HG03439 (cell line): ENCODE measurements around the gene GRHPR.
"Not testable (repeated sequence)": the region's sequence is repeated elsewhere in the genome, so short reads cannot be mapped to it uniquely, and the experiment has no call there.

Experiments
- ATAC-seq: cut with Tn5 transposase; IDR thresholded peaks from one replicate; pipeline ENCODE4 v1.9.1; 2021; ENCODE audit warnings: mild to moderate bottlenecking, moderate library complexity; ENCODE audit not compliant: unreplicated experiment

Gene GRHPR

DNA sequence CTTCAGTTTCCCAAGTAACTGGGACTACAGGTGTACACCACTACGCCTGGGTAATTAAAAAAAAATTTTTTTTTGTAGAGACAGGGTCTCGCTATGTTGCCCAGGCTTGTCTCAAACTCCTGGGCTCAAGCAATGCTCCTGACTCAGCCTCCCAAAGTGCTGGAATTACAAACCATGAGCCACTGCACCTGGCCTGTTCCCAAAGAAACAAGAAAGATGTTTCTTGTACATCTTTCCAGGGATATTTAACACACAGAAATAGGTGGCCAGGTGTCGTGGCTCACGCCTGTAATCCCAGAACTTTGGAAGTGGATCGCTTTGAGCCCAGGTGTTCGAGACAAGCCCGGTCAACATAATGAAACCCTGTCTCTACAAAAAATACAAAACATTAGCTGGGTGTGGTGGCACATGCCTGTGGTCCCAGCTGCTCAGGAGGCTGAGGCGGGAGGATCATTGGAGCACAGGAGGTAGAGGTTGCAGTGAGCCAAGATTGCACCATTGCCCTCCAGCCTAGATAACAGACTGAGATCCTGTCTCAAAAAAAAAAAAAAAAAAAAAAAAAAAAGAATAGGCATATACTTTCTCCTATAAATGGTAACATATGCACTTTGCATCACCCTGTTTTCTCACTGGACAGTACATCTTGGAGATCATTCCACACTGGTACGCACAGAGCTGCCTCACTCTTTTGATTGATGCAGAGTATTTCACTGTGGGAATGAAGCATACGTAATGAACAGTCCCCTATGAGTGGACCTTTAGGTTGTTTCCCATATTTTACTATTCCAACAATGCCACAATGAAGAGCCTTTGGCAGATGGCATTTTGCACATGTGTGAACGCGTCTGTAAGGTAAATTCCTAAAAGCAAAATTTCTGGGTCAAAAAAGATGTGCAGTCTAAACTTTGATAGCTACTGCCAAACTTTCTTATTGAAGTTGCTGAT lies 2.0 kb upstream of the GRHPR start:
- ATAC-seq, result no peak

- no peak for ATAC-seq
Measured at GRCh38 chr9:37421914-37422288, 595 bp upstream of the GRHPR start.

DNA sequence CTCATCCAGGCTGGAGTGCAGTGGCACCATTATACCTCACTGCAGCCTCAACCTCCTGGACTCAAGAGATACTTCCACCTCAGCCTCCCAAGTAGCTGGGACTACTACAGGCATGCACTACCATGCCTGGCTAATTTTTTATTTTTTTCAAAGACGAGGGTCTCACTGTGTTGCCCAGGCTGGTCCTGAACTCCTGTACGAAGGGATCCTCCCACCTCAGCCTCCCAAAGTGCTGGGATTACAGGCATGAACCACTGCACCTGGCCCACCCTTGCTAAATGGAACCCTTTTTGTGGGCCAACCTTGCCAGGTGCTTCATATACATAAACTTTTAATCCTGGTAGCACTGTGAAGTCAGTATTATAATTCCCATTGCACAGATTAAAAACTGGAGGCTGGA lies 1.0 kb downstream of the GRHPR start:
- ATAC-seq, result no peak

DNA sequence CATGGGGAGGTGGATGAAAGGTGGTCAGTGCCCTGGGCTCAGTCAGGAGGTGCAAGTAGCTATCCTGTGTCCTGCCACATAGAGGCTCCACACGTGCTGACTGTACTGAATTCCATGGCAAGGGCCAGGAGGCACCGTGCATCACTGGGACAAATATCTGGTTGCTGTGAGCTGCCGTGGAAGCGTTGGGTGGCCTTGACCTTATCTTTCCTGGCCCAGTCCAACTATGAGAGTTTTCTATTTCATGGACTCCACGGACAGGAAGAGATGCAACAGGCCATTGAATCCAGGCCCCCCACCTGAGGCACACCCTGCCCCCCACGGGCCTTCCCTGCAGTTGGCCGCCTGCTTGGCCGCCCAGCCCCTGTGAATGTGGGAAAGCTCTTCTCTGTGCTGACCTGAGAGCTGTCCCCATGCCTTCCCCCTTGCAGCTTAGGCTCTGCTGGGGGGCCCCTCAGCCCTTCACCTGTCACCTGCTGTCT lies 1.7 kb downstream of the GRHPR start:
- ATAC-seq, result no peak

DNA sequence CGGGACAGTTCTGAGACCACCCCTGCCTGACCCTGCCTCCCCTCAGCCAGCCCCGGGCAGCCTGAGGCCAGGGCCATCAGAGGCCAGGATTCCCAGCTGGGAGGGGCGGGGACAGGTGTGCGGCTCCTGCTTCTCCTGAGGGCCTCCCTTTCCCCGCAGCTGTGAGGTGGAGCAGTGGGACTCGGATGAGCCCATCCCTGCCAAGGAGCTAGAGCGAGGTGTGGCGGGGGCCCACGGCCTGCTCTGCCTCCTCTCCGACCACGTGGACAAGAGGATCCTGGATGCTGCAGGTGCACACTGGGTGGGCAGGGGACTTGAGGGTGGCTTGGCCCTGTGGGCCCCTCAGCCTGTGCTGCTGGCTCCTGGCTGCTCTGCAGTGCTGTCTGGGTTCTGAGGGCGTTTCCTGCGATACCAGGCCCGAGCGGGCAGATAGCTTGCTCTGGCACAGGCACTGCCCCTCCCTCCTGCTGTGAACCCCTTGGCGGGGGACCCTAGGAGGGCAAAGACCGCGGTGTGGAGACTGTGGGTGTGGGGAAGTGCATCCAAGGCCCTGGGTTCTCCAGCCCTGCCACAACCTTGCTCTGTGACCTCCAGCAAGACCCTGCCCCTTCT lies 2.3 kb downstream of the GRHPR start:
- ATAC-seq, result no peak

GRCh38 chr9:37425298-37425752 lies 2.8 kb downstream of the GRHPR start:
- ATAC-seq, result no peak

DNA sequence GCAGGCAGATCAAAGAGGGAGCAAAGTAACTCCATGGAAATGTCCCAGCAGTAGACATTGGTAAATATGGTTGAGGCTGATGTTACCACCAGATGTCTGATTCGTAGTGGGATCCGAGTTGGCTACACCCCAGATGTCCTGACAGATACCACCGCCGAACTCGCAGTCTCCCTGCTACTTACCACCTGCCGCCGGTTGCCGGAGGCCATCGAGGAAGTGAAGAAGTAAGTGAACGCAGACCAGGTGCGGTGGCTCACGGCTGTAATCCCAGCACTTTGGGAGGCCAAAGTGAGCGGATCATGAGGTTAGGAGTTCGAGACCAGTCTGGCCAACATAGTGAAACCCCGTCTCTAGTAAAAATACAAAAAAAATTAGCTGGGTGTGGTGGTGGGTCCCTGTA lies 3.9 kb downstream of the GRHPR start:
- ATAC-seq, result not testable (repeated sequence)

- ATAC-seq, result no peak
Measured at GRCh38 chr9:37426846-37427245, 4.3 kb downstream of the GRHPR start.

DNA sequence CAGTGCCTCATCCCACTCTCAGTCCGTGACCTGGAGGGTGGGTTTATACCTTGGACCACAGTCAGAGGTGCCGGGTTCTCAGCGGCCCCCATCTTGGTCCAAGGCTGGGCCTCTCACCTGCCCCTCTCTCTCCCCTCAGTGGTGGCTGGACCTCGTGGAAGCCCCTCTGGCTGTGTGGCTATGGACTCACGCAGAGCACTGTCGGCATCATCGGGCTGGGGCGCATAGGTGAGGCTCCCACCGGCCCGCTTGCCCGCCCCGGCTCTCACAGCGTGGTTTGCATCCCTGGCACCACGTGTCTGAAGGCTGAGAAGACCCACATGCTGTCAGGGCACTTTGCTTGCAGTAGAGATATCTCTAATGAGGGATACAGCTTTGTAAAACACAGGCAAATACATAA lies 5.8 kb downstream of the GRHPR start:
- no peak for ATAC-seq

- no peak for ATAC-seq
Measured at GRCh38 chr9:37429441-37430285, 7.2 kb downstream of the GRHPR start.

DNA sequence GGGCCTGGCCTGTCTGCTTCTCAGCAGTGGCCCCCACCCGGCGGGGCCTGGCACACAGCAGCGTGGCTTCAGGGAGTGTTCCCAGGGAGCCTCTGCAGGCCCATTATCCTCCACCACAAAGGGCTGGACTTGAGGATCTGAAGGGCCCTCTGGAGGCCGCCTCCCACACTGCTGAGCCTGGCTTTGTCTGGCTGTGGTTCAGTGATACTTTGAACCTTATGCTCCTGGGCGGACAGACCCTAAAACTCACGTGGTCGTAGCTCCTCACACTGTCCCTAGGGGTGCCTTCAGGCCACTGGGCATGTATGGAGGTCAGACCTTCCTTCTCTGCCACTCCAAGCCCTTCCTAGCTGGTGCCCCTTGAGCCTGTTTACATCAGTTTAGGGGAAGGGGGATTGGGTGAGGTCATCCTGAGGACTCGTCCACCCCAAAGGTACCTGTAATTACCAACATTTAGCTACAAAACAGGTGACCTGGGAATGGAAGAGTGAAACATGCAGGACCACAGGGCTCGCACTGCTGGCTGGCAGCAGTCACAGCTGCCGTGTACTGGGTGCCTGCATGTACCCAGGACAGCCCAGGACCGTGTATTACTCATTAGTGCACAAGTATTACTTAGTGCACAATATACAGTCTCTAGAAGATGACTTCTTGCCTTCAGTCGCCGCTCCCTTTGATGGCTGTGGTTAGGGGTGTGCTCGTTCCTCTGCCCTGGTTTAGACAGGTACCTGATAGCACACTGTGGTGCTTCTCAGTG lies 8.5 kb downstream of the GRHPR start:
- ATAC-seq, result no peak

DNA sequence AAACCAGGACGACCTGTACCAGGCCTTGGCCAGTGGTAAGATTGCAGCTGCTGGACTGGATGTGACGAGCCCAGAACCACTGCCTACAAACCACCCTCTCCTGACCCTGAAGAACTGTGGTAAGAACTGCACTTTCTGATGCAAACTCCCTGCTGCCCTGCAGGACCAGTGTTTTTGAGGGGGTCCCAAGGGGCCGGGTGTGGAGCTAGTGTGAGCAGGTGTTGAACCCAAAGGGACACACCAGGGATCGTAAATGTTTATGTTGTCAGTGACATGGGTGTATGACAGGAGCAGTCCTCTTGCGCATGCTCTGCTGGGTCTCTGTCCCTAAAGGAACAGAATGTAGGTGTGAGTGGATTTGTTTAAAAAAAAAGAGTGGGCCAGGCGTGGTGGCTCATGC lies 9.5 kb downstream of the GRHPR start:
- ATAC-seq, result no peak

GRCh38 chr9:37433867-37434371 lies 11.4 kb downstream of the GRHPR start:
- ATAC-seq, result no peak

GRCh38 chr9:37436540-37436939 lies 14.0 kb downstream of the GRHPR start:
- ATAC-seq, result no peak

DNA sequence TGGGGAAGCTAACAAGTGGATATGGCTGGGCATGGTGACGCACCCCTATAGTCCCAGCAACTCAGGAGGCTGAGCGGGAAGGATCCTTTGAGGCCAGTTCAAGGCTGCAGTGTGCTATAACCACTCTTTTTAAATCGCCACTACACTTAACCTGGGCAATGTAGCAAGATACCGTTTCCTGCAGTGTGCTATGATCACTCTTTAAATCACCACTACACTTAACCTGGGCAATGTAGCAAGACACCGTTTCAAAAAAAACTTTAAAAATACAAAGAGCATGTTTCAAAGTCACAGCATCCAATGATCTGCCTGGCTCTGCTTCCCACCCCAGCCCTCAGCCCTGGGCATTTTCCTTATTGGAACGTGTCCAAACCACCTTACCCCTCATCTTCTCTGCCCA lies 14.5 kb downstream of the GRHPR start:
- ATAC-seq, result no peak

- no peak for ATAC-seq
Measured at GRCh38 chr9:37437621-37438020, 15.1 kb downstream of the GRHPR start.

- no peak for ATAC-seq
Measured at GRCh38 chr9:37438359-37438758, 15.9 kb downstream of the GRHPR start.

DNA sequence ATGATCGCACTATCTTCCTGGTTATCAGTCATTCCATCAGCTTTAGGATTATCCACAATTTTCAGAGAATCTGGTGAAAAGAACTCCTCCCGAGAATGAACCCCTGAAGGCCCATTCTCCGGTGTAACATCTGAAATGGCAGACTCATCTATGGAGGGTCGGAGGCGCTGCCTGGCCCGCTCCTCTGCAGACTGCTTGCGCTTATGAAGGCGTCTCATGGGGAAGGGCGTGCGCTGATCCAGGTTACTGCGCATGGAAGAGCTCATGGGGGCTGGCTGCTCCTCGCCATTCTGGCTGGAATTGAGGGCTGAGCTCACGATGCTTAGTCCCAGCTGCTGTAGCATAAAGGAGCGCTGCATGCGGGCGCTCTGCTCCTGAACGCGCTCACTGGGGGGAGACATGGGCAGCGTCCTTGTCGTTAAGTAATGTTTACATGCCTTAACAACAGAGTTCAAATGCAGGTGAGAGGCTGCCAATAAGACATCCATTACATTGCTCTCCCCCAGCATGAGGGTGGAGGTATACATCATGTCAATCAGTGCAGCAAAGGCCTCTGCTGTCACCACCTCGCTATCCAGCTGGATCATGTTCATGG lies 19.4 kb downstream of the GRHPR start:
- ATAC-seq, result no peak

DNA sequence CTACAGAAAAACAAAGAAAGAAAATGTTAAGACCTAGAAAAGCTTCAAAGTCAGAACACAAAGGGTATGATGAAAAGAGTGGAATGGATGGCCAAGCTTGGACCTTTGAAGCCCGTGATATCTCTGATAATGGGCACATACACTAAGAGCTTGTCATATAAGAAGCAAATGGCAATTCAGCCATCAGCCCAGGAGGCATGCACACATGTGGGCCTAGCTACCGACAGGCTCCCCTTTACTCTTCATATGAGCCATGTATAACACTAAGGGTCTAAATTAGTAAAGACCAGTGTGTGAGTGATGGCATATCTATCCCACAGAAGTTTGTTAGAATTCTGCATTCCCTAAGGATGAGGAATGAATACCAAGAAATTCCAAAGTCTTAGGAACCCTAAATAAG lies 20.1 kb downstream of the GRHPR start:
- ATAC-seq, result no peak

- no peak for ATAC-seq
Measured at GRCh38 chr9:37443566-37443965, 21.1 kb downstream of the GRHPR start.
